GM19193 (cell line): Measurements from ENCODE around the gene ARPC1B.

Experiments used
- POLR2A ChIP-seq: IDR thresholded peaks from 4 replicates; pipeline ENCODE4 v1.6.1; 2011; ENCODE audit not compliant: insufficient read depth, insufficient read length; ENCODE audit errors: extremely low read depth

ARPC1B gene

GRCh38 chr7:99363286-99363685 is 11.2 kb upstream of the ARPC1B start:
- no peak for TF ChIP-seq POLR2A

DNA sequence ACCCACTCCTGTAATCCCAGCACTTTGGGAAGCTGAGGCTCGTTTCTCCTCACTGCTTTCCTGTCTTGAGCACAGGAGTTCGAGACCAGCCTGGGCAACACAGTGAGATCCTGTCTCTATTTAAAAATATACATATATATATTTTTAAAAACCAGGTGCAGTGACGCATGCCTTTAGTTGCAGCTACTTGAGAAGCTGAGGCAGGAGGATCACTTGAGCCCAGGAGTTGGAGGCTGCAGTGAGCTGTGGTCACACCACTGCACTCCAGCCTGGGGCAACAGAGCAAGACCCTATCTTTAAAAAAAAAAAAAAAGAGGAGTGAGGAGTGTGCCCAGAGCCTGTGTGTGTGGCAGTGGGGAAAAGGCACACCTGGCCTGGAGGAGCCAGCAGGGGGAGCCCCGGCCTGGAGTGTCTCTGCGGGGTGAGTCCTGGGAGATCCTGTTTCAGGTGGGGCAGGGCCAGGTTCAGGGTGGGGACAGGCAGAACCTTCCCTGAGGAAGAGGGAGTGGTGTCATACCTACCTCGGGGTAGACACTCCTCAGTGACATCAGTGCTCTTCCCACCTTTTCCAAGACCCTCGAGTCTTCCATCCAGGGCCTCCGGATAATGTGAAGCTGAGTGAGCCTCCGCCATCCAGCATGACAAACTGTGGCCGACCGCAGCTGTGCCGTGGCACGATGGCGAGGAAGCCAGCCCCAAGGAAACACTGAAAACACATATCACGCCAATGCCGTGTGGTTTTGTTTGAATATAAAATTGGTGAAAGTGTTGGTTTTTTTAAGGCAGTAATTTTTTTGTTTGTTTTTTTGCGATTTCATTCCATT is 9.0 kb upstream of the ARPC1B start:
- TF ChIP-seq POLR2A: no peak

GRCh38 chr7:99366646-99367045 is 7.9 kb upstream of the ARPC1B start:
- no peak for TF ChIP-seq POLR2A

GRCh38 chr7:99368750-99369389 is 5.7 kb upstream of the ARPC1B start:
- no peak for TF ChIP-seq POLR2A

GRCh38 chr7:99369767-99370391 is 4.7 kb upstream of the ARPC1B start:
- TF ChIP-seq POLR2A: no peak

GRCh38 chr7:99371376-99371920 is 3.1 kb upstream of the ARPC1B start:
- no peak for TF ChIP-seq POLR2A

DNA sequence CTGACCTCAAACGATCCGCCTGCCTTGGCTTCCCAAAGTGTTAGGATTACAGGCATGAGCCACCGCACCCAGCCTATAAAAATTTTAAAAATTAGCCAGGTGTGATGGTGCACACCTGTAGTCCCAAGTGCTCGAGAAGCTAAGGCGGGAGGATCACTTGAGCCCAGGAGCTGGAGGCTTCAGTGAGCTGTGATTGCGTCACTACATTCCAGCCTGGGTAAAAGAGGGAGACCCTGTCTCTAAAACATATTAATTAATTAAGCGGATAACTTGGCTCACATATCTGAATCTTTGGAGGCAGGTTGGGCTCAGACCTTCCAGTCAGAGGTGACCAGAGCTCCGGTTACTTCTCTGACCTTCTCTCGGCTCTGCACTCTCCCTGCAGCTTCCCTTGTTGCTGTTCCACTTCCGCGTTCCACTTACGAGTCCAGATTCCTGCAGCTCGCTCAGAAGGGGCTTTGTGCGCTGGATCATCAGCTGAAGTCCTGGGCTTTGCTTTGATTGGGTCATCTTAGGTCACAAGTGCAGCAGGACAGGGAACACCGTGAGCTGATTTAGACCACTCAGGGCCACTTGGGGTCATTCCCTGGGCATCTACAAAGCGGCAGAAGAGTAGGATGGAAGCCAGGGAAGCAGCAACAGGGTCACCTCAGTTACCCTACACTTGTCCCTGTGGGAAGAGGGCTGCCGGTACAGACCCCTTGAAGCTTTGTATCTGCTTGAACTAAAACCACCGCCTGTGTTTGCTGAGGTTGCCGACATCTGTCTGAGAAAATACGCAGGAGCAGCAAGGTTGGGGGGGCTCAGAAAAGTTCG is 2.0 kb upstream of the ARPC1B start:
- no peak for TF ChIP-seq POLR2A

- TF ChIP-seq POLR2A: no peak
Measured at GRCh38 chr7:99373091-99374066, 1.2 kb upstream of the ARPC1B start.

GRCh38 chr7:99375070-99375807 is 709 bp downstream of the ARPC1B start:
- peak; percentile 53 for TF ChIP-seq POLR2A

GRCh38 chr7:99379043-99379577 is 4.6 kb downstream of the ARPC1B start:
- no peak for TF ChIP-seq POLR2A

DNA sequence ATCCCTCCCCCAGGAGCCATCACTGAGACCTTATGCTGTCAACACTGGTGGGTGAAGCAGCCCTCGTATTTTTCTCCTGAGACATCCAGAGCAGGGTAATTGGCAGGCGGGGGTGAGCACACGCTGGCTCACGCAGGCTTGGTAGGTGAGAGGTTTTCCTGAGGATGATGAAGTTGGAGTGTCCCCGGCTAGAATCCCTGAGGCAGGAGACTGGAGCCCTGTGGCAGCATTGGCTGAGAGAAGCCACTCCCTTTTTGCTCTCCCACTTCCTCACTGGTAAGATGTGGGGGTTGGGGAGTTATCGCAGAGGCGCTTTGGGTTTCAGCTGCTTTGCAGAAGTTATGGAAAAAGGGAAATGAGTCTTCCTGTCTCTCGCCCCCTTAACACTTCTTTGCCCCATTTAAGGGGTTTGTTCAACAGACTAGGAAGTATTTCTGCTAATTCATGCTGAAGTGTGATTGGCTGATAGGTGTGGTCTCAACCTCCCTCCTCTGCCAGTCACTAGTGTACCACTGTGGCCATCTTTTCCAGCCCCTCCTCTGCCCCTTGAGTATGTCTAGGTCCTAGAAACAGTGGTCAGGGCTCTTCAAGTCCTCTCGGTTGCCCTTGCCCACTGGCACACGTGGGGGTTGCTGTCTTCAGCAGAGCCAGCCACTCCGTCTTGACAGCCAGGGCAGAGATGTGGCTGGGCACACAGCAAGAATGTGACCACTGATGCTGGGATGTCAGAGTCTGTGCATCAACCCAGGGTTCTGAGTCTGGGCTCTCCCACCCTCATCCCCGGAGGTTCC is 5.7 kb downstream of the ARPC1B start:
- TF ChIP-seq POLR2A: peak; percentile 62
